Breast epithelium (tissue), 4 donors: Measurements from ENCODE around the gene TRIM52. TPM values are rescaled to one million over a fixed set of nuclear protein-coding genes. Genes with fewer than 3 reads are reported as not detected.

ENCODE experiments used
- DNase-seq, 2 donors: peaks; one replicate each; pipeline ENCODE4 v3.0.0-alpha.2; 2019; ENCODE audit warnings: low spot score in 2 of 2
- H3K27ac ChIP-seq, 2 donors: fragments of 200-600 bp; sonication (generic) in 1 of 2; one replicate each; pipeline ENCODE4 v1.5.1; 2016 to 2019; ENCODE audit warnings: mild to moderate bottlenecking in 1 of 2
- H3K27me3 ChIP-seq, 2 donors: fragments of 200-600 bp; sonication (generic) in 1 of 2; one replicate each; pipeline versions ENCODE4 v1.5.1 to v1.6.0; 2017 to 2019; ENCODE audit warnings: control low read depth in 1 of 2, mild to moderate bottlenecking in 1 of 2
- H3K36me3 ChIP-seq: fragments of 200-600 bp; one replicate; pipeline ENCODE4 v1.5.1; 2019
- H3K4me1 ChIP-seq, 2 donors: fragments of 200-600 bp; sonication (generic); one replicate each; pipeline ENCODE4 v1.5.1; 2016 to 2019; ENCODE audit warnings: control low read depth in 1 of 2
- H3K4me3 ChIP-seq, 3 donors: fragments of 200-600 bp; sonication (generic); 1 replicate in 2 of 3; 2 replicates in 1 of 3; pipeline ENCODE4 v1.5.1; 2016 to 2019; ENCODE audit warnings: mild to moderate bottlenecking in 3 of 3, moderate library complexity in 2 of 3
- H3K9me3 ChIP-seq, 2 donors: fragments of 200-600 bp; sonication (generic) in 1 of 2; one replicate each; pipeline ENCODE4 v1.5.1; 2016 to 2019; ENCODE audit warnings: control low read depth in 1 of 2
- CTCF ChIP-seq, 3 donors: fragments of 450-650 bp; IDR thresholded peaks; one replicate each; pipeline ENCODE4 v1.5.1; 2016 to 2017; ENCODE audit warnings: antibody characterized with exemption in 3 of 3, mild to moderate bottlenecking in 3 of 3, moderate library complexity in 3 of 3
- POLR2A ChIP-seq: fragments of 450-650 bp; IDR thresholded peaks from one replicate; pipeline ENCODE4 v1.6.1; 2016; ENCODE audit warnings: antibody characterized with exemption, mild to moderate bottlenecking, moderate library complexity
- POLR2AphosphoS5 ChIP-seq, 3 donors: sonication (generic); formaldehyde crosslinking; IDR thresholded peaks; one replicate each; pipeline ENCODE4 v1.6.1; 2017; ENCODE audit warnings: antibody characterized with exemption in 3 of 3
- intact Hi-C: fragments of 100-400 bp; cut with DNase I; formaldehyde crosslinking; loops from one replicate; pipeline ENCODE4 v1.15.1; 2023; ENCODE audit warnings: low total_unique reads
- total RNA-seq, 3 donors: library from RNA; depleted of rRNA; stranded (reverse); fragments of >200 nt; gene quantifications; one replicate each; pipeline ENCODE4 v1.1.0, GENCODE V29; 2016

TRIM52 gene
- total RNA-seq, 3 donors from 2014 or later = 12.8 to 18.6 (median 18.4) TPM

GRCh38 chr5:181265092-181265671, 4.2 kb upstream of the TRIM52 start:
- Histone ChIP-seq H3K27ac (no peak overlapping the region), H3K36me3 (peaks cover 3% of the 10 kb centered on the region), H3K9me3 (no peaks in the 10 kb centered on the region), H3K4me1 (no peaks in the 10 kb centered on the region), H3K27me3 (no peaks in the 10 kb centered on the region), H3K4me3 (no peak overlapping the region)
- TF ChIP-seq POLR2AphosphoS5 (IDR thresholded peaks at IDR 0.05) = no peak
- intact Hi-C loops = no loop called here
- DNase-seq = no peak

- Histone ChIP-seq H3K9me3 (no peaks in the 10 kb centered on the region), H3K27ac (peak overlapping the region in 1 of 2 donors; percentile 19), H3K4me1 (peaks cover 0 to 6% of the 10 kb centered on the region in 2 donors), H3K4me3 (no peak overlapping the region), H3K27me3 (no peaks in the 10 kb centered on the region), H3K36me3 (no peaks in the 10 kb centered on the region)
- DNase-seq = no peak
- intact Hi-C loops = no loop called here
- TF ChIP-seq POLR2A (no peak), CTCF (IDR thresholded peaks at IDR 0.05) (no peak), POLR2AphosphoS5 (IDR thresholded peaks at IDR 0.05) (no peak)
Measured at GRCh38 chr5:181263633-181264032, 2.7 kb upstream of the TRIM52 start.

- intact Hi-C loops = no loop called here
- Histone ChIP-seq H3K36me3 (no peaks in the 10 kb centered on the region), H3K4me1 (peaks cover 0 to 10% of the 10 kb centered on the region in 2 donors), H3K9me3 (no peaks in the 10 kb centered on the region), H3K27me3 (no peaks in the 10 kb centered on the region), H3K27ac (peak overlapping the region; percentile 99 to 100), H3K4me3 (peak overlapping the region; percentile 92 to 99 (median 94))
- peak in 1 of 2 donors; percentile 59 for DNase-seq
- TF ChIP-seq POLR2AphosphoS5 (IDR thresholded peaks at IDR 0.05) = peak; percentile 43 to 72 (median 50)
- TF ChIP-seq POLR2A = peak; percentile 39
- no peak for TF ChIP-seq CTCF (IDR thresholded peaks at IDR 0.05)
Measured at GRCh38 chr5:181261320-181262049, 542 bp upstream of the TRIM52 start.

GRCh38 chr5:181259974-181260719, 796 bp downstream of the TRIM52 start:
- H3K27me3 ChIP-seq = no peaks in the 10 kb centered on the region
- no peaks in the 10 kb centered on the region for H3K36me3 ChIP-seq
- peak overlapping the region; percentile 99 to 100 for H3K27ac ChIP-seq
- H3K4me1 ChIP-seq = peaks cover 0 to 10% of the 10 kb centered on the region in 2 donors
- H3K9me3 ChIP-seq = no peaks in the 10 kb centered on the region
- intact Hi-C loops = no loop called here
- TF ChIP-seq CTCF (IDR thresholded peaks at IDR 0.05) = no peak
- no peak for TF ChIP-seq POLR2AphosphoS5 (IDR thresholded peaks at IDR 0.05)
- TF ChIP-seq POLR2A = no peak
- DNase-seq = no peak
- H3K4me3 ChIP-seq = peak overlapping the region; percentile 92 to 99 (median 94)

- H3K27me3 ChIP-seq = no peaks in the 10 kb centered on the region
- no peaks in the 10 kb centered on the region for H3K9me3 ChIP-seq
- intact Hi-C loops = no loop called here
- no peak for TF ChIP-seq POLR2A
- TF ChIP-seq CTCF (IDR thresholded peaks at IDR 0.05) = no peak
- TF ChIP-seq POLR2AphosphoS5 (IDR thresholded peaks at IDR 0.05) = no peak
- peaks cover 0 to 10% of the 10 kb centered on the region in 2 donors for H3K4me1 ChIP-seq
- no peak overlapping the region for H3K27ac ChIP-seq
- no peaks in the 10 kb centered on the region for H3K36me3 ChIP-seq
- no peak for DNase-seq
- peak overlapping the region; percentile 92 to 99 (median 94) for H3K4me3 ChIP-seq
Measured at GRCh38 chr5:181259283-181259682, 1.7 kb downstream of the TRIM52 start.
